Psoas muscle (tissue), 8 donors: ENCODE measurements around the gene SMIM33. TPM values are rescaled to one million over a fixed set of nuclear protein-coding genes. Genes with fewer than 3 reads are reported as not detected.

Experiments used
- ATAC-seq, 4 donors: fragments of 200-7000 bp; cut with Tn5 transposase; one replicate each; pipeline ENCODE4 v1.9.1; 2020; ENCODE audit warnings: moderate library complexity in 3 of 4, mild to moderate bottlenecking in 2 of 4
- DNase-seq, 2 donors: peaks; one replicate each; pipeline ENCODE4 v3.0.0-alpha.2; 2020
- H3K27ac ChIP-seq: fragments of 200-600 bp; one replicate; pipeline ENCODE4 v1.8.0; 2022
- H3K27me3 ChIP-seq, 3 donors: fragments of 200-600 bp in 1 of 3; one replicate each; pipeline versions ENCODE4 v1.6.1 to v1.8.0; 2013 to 2022; ENCODE audit warnings: low read length in 2 of 3, mild to moderate bottlenecking in 2 of 3, moderate library complexity in 1 of 3; ENCODE audit not compliant: insufficient read depth in 3 of 3
- H3K36me3 ChIP-seq, 2 donors: fragments of 200-600 bp in 1 of 2; one replicate each; pipeline versions ENCODE4 v1.6.1 to v1.8.0; 2013 to 2022; ENCODE audit warnings: low read depth in 1 of 2, mild to moderate bottlenecking in 1 of 2, moderate library complexity in 1 of 2; ENCODE audit not compliant: insufficient read depth in 1 of 2
- H3K4me1 ChIP-seq: fragments of 200-600 bp; one replicate; pipeline ENCODE4 v1.8.0; 2022
- H3K4me3 ChIP-seq: fragments of 200-600 bp; one replicate; pipeline ENCODE4 v1.8.0; 2022; ENCODE audit warnings: mild to moderate bottlenecking
- H3K9me3 ChIP-seq: fragments of 200-600 bp; one replicate; pipeline ENCODE4 v1.8.0; 2022
- WGBS, 3 donors: extraction: QIAGEN DNeasy Blood & Tissue Kit; methylation state at CpG; one replicate each; pipeline versions ENCODE4 v1.1.6 to v1.1.7; 2013; 5-methylcytosine and 5-hydroxymethylcytosine counted together
- intact Hi-C, 2 donors: fragments of 100-400 bp; cut with DNase I; formaldehyde crosslinking; loops; one replicate each; pipeline versions ENCODE4 v1.11.0 to v1.14.2; 2022
- polyA plus RNA-seq, 3 donors: library from polyadenylated mRNA; stranded (reverse); fragments of 200-250 nt; gene quantifications; one replicate each; pipeline ENCODE4 v1.2.3, GENCODE V29; 2013
- total RNA-seq, 4 donors: library from RNA; stranded (reverse); fragmentation: NEBNext Ultra II Directional in 2 of 4; extraction: Animal tissue kit (Norgen Biotek cat#: 25700) in 2 of 4; gene quantifications; one replicate each; pipeline versions ENCODE4 v1.2.1 to v1.2.4, GENCODE V29; 2021 to 2023
- TF ChIP-seq, protein P1 (sequence below): fragments of 200-600 bp; IDR thresholded peaks from one replicate; pipeline ENCODE4 v1.8.0; 2022; ENCODE audit warnings: antibody characterized with exemption
- donor health status: healthy with polysubstance abuse.
- donor health status: DM: no; HTN: no; CAD: no; lungs with moderate emphysema.
- donor health status: Bipolar disorder and iron deficiency.
- donor health status: healthy.
- donor health status: DM: yes; HTN: yes; CAD: no.
- donor health status: DM: no; HTN: no; CAD: no.
- donor health status: DM: no; HTN: no; CAD: no.
- donor health status: DM: yes; HTN: yes; CAD: no.

The SMIM33 gene
- total and polyA plus RNA-seq, 7 donors, result not detected

- peak; percentile 40 to 65 for DNase-seq
- 65 to 80% (median 78%) methylated on average over 3 of the region's 3 CpGs for WGBS, 3 donors
- Histone ChIP-seq H3K4me3 (no peak overlapping the region), H3K9me3 (no peaks in the 10 kb centered on the region), H3K27ac (no peak overlapping the region), H3K4me1 (peaks cover 8% of the 10 kb centered on the region), H3K36me3 (no peaks in the 10 kb centered on the region), H3K27me3 (no peaks in the 10 kb centered on the region)
- no peak for ATAC-seq
- intact Hi-C loops, result no loop called here
- TF ChIP-seq, protein P1, sequence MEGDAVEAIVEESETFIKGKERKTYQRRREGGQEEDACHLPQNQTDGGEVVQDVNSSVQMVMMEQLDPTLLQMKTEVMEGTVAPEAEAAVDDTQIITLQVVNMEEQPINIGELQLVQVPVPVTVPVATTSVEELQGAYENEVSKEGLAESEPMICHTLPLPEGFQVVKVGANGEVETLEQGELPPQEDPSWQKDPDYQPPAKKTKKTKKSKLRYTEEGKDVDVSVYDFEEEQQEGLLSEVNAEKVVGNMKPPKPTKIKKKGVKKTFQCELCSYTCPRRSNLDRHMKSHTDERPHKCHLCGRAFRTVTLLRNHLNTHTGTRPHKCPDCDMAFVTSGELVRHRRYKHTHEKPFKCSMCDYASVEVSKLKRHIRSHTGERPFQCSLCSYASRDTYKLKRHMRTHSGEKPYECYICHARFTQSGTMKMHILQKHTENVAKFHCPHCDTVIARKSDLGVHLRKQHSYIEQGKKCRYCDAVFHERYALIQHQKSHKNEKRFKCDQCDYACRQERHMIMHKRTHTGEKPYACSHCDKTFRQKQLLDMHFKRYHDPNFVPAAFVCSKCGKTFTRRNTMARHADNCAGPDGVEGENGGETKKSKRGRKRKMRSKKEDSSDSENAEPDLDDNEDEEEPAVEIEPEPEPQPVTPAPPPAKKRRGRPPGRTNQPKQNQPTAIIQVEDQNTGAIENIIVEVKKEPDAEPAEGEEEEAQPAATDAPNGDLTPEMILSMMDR, result no peak
Measured at GRCh38 chr5:139488260-139488659, 17.5 kb downstream of the SMIM33 start.

DNA sequence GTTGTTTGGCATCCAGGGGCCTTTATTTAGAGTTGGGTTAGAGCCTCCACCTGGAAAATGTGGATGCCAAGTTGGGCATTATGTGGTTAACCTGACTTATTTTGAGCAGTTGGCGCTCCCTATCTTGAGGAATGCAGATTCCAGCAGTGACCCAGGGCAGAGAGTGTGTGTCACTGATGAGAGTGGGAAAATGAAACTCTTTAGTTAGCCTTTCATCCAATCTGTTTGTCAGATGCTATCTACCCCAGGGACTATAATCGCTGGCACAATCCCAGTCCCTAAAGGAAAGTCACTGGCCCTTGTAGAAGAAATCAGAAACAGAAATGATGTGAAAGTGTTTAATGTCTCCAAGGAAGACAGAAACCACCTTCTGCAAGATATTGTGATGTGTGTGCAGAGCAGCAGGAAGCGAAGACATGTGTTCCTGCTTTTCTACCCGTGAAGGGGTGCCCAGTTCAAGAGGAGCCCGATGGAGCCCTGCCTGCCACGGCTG is 21.9 kb downstream of the SMIM33 start:
- Histone ChIP-seq H3K36me3 (no peaks in the 10 kb centered on the region), H3K4me3 (no peak overlapping the region), H3K27me3 (no peaks in the 10 kb centered on the region), H3K9me3 (no peaks in the 10 kb centered on the region), H3K4me1 (peaks cover 8% of the 10 kb centered on the region), H3K27ac (no peak overlapping the region)
- DNase-seq, result no peak
- intact Hi-C loops, result loop anchor here in 1 of 2 donors (5.0 kb wide), 1 partner anchor 35 kb away; no protein-coding TSS in a partner anchor
- ATAC-seq, result peak in 2 of 4 donors; percentile 40 to 43
- WGBS, 3 donors, result 26 to 32% (median 27%) methylated on average over 6 of the region's 6 CpGs
- TF ChIP-seq, protein P1, result no peak

GRCh38 chr5:139494256-139494655 is 23.5 kb downstream of the SMIM33 start:
- intact Hi-C loops, result loop anchor here in 1 of 2 donors (5.0 kb wide), 1 partner anchor 37 kb away; no protein-coding TSS in a partner anchor
- WGBS, 3 donors, result 94 to 98% (median 95%) methylated on average over 3 of the region's 3 CpGs

GRCh38 chr5:139494832-139495231 is 24.0 kb downstream of the SMIM33 start:
- Histone ChIP-seq H3K4me3 (no peak overlapping the region), H3K4me1 (peaks cover 8% of the 10 kb centered on the region), H3K36me3 (no peaks in the 10 kb centered on the region), H3K27ac (peak overlapping the region; percentile 13), H3K27me3 (no peaks in the 10 kb centered on the region), H3K9me3 (no peaks in the 10 kb centered on the region)
- DNase-seq (no peak), ATAC-seq (no peak)
- intact Hi-C loops, result loop anchor here in 1 of 2 donors (5.0 kb wide), 1 partner anchor 38 kb away; no protein-coding TSS in a partner anchor
- TF ChIP-seq, protein P1, result no peak

More at GRCh38 chr5:139494256-139494655, 23.5 kb downstream of the SMIM33 start:
- H3K27me3 ChIP-seq, result no peaks in the 10 kb centered on the region
- H3K27ac ChIP-seq, result no peak overlapping the region
- H3K4me1 ChIP-seq, result peaks cover 8% of the 10 kb centered on the region
- TF ChIP-seq, protein P1, result no peak
- H3K36me3 ChIP-seq, result no peaks in the 10 kb centered on the region
- no peak for ATAC-seq
- no peak for DNase-seq
- no peak overlapping the region for H3K4me3 ChIP-seq
- no peaks in the 10 kb centered on the region for H3K9me3 ChIP-seq
